ENCODE measurements around the gene LARP4B.

Gene LARP4B

GRCh38 chr10:923844-924523 lies 7.5 kb downstream of the LARP4B start:
- DNase-seq = no peak

- no peak for DNase-seq
Measured at GRCh38 chr10:921471-922414, 9.8 kb downstream of the LARP4B start.

- DNase-seq = no peak
Measured at GRCh38 chr10:920450-920849, 11.1 kb downstream of the LARP4B start.

- DNase-seq = no peak
Measured at GRCh38 chr10:919481-919880, 12.0 kb downstream of the LARP4B start.

- no peak for DNase-seq
Measured at GRCh38 chr10:917999-918398, 13.5 kb downstream of the LARP4B start.

- DNase-seq = no peak
Measured at GRCh38 chr10:917416-917720, 14.1 kb downstream of the LARP4B start.

GRCh38 chr10:916716-917415 lies 14.6 kb downstream of the LARP4B start:
- no peak for DNase-seq

- DNase-seq = no peak
Measured at GRCh38 chr10:909831-910230, 21.7 kb downstream of the LARP4B start.

GRCh38 chr10:905972-906371 lies 25.5 kb downstream of the LARP4B start:
- DNase-seq = no peak

GRCh38 chr10:905503-905902 lies 26.0 kb downstream of the LARP4B start:
- DNase-seq = no peak

- no peak for DNase-seq
Measured at GRCh38 chr10:904403-904802, 27.1 kb downstream of the LARP4B start.

GRCh38 chr10:898141-898540 lies 33.4 kb downstream of the LARP4B start:
- DNase-seq = no peak

- DNase-seq = no peak
Measured at GRCh38 chr10:896982-897381, 34.5 kb downstream of the LARP4B start.

GRCh38 chr10:895324-895723 lies 36.2 kb downstream of the LARP4B start:
- DNase-seq = no peak

GRCh38 chr10:878895-879294 lies 52.6 kb downstream of the LARP4B start:
- DNase-seq = no peak

- DNase-seq = no peak
Measured at GRCh38 chr10:878333-878759, 53.2 kb downstream of the LARP4B start.

- no peak for DNase-seq
Measured at GRCh38 chr10:876438-876837, 55.1 kb downstream of the LARP4B start.

GRCh38 chr10:873020-873419 lies 58.5 kb downstream of the LARP4B start:
- peak; percentile 37 for DNase-seq

- no peak for DNase-seq
Measured at GRCh38 chr10:871951-872403, 59.5 kb downstream of the LARP4B start.

GRCh38 chr10:870564-871166 lies 60.8 kb downstream of the LARP4B start:
- no peak for DNase-seq

- no peak for DNase-seq
Measured at GRCh38 chr10:869171-869570, 62.3 kb downstream of the LARP4B start.

- no peak for DNase-seq
Measured at GRCh38 chr10:867807-868206, 63.7 kb downstream of the LARP4B start.

GRCh38 chr10:866577-866941 lies 64.9 kb downstream of the LARP4B start:
- no peak for DNase-seq
